Measurements from ENCODE around the gene UCHL1. TPM values are rescaled to one million over a fixed set of nuclear protein-coding genes. Genes with fewer than 3 reads are reported as not detected.
"Not testable (repeated sequence)": the region's sequence is repeated elsewhere in the genome, so short reads cannot be mapped to it uniquely, and the experiment has no call there.

Gene UCHL1
- total RNA-seq, 1 donor from 2014 or later: 1.0 TPM

DNA sequence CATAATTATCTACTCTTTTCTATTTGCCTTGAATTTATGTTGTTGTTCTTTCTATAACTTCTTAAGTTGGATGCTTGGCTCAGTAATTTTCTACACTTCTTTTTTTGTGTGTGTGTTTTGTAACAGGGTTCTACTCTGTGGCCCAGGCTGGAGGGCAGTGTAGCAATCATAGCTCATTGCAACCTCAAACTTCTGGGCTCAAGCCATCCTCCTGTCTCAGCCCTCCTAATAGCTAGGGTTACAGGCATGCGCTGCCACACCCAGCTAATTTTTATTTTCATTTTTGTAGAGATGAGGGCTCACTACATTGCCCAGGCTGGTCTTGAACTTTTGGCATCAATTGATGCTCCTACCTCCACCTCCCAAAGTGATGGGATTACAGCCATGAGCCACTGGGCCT is 20.7 kb upstream of the UCHL1 start:
- DNase-seq (ENCODE audit: low spot score) (no peak), ATAC-seq (no peak)

DNA sequence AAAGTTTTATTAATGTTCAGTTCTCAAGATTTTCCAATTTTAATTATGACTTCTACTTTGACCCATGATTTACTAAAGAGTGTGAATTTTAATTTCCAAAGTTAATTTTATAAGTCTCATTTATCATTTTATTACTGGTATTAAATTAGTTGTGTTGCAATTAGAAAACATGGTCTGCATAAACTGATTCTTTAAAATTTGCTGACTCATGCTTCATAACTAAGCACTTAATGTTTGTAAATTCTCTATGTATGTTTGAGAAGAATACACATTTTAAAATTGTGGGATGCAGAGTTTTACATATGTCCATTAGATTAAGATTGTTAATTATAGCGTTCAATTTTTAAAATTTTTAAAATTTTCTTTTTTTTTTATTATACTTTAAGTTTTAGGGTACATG is 20.2 kb upstream of the UCHL1 start:
- ATAC-seq (no peak), DNase-seq (ENCODE audit: low spot score) (no peak)

DNA sequence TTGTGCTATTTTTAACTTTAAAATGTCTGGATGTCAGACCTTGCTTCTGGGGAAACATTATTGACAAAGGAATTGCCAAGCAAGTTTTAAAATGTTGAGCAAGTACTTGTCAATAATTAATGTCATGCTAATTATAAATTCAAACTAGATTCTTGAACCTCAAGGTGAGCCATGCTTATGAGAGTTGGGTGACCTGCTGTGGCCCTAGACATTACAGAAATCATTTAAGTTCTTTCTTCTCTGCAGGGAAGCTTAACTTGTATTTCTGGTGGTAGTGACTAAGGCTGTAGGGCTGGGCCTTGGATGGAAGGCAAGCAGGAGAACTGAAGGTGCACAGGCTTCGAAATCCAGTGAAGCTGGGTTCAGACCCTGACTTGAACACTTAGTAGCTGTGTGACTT is 14.8 kb upstream of the UCHL1 start:
- ATAC-seq (no peak), DNase-seq (ENCODE audit: low spot score) (no peak)

DNA sequence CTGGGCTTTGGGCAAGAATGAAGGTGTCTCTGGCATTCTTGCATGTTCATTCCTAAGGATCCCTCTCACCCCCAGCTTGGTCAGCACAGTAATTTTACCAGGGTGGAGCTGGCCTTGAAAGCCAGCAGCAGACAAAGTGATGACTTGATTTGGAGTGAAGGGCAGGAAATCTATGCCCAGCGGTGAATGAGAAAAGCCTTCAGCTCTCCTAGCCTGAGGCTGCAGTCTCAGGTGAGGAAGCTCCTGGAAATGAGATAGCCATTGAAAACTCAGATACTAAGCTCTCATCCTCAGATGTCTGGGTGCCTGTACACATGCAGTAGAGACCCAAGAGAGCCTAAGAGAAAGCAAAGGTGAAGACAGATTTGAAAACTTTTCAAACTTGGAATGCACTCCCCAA is 10.7 kb upstream of the UCHL1 start:
- ATAC-seq: no peak
- no peak for DNase-seq (ENCODE audit: low spot score)

GRCh38 chr4:41256131-41256739 is 493 bp upstream of the UCHL1 start:
- ATAC-seq: no peak

DNA sequence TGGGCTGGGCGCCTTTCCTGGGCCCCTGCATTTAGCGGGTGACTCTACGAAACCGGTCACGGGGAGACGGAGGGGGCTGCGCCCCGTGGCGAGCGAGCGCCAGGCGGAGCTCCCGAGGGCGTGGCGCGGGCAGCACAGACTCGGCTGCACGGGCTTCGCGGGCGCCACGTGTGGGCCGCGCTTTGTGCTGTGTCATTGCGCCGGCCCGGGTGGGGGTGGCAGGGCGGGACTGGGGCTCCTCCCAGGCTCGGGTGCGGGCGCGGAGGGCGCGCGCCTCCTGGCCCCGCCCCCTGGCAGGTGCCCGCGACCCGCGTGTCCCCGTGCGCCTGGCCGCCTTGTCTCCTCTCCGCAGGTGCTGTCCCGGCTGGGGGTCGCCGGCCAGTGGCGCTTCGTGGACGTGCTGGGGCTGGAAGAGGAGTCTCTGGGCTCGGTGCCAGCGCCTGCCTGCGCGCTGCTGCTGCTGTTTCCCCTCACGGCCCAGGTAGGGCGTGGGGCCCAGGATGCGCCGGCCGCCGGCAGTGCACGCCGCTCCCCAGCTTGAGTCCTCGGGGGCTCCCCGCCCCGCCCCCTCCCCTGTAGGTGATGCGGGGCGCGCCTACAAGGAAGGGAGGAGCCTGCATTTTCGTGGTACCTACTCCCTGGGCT is 651 bp downstream of the UCHL1 start:
- DNase-seq (ENCODE audit: low spot score): no peak
- peak; percentile 77 for ATAC-seq

More at GRCh38 chr4:41256131-41256739, 493 bp upstream of the UCHL1 start:
- DNase-seq (ENCODE audit: low spot score): no peak

- ATAC-seq (no peak), DNase-seq (ENCODE audit: low spot score) (no peak)
Measured at GRCh38 chr4:41257906-41258305, 1.2 kb downstream of the UCHL1 start.

DNA sequence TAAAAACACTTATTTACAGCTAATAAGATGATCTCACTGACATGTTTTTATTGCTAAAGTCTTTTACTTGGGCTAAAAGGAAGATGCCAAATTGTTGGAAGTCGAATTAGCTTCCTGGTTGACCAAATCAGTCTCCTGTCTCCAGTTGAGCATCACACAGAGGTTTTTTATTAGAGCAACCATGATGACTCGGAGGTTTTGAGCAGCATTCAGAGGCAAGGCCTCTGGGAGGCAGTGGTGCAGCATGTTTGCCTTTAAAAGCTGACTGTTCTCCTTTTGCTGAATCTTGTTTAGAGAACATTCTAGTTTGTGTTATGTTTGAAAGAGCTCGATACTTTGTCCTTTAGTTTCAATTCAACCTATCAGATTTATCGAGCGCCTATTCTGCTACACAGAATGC is 2.1 kb downstream of the UCHL1 start:
- ATAC-seq (peak; percentile 74), DNase-seq (ENCODE audit: low spot score) (no peak)

DNA sequence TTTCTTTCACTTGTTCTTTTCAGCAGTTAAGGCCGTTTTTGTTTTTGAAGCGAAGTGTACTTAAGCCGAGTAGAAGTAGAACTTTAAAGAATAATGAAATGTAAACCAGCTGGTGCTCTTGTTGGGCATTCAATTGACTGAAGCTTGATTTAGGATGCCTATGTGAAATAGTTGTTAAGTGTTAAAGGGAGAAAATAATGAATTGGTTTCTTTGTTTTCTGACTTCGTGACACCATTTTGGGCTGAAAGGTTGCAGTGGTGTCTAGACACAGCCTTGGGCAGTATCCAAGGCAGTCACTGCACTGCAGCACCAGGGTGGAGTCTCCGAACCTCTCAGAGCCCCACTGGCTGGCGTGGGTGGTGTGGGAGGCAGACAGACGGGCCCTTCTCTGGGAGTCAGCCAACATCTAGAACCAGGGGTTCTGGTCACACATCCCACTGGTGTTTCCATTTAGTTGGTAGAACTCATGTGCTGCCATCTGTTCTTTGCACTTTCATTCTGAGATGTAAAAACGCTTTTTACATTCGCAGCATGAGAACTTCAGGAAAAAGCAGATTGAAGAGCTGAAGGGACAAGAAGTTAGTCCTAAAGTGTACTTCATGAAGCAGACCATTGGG is 3.5 kb downstream of the UCHL1 start:
- DNase-seq (ENCODE audit: low spot score): no peak
- no peak for ATAC-seq

DNA sequence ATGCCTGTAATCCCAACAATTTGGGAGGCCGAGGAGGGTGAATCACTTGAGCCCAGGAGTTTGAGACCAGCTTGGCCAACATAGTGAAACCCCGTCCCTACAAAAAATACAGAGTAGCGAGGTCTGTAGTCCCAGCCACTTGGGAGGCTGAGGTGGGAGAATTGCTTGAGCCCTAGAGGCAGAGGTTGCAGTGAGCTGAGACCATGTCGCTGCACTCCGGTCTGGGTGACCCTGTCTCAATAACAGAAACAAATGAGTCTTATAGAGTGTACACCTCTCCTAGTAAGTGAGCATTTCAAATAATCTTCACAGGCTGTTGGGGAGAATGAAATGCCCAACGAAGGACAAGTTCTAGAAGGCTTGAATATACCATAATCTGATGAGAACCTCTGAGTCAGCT is 5.5 kb downstream of the UCHL1 start:
- no peak for ATAC-seq
- DNase-seq (ENCODE audit: low spot score): no peak

- ATAC-seq: no peak
- no peak for DNase-seq (ENCODE audit: low spot score)
Measured at GRCh38 chr4:41264212-41264611, 7.5 kb downstream of the UCHL1 start.

- no peak for ATAC-seq
- no peak for DNase-seq (ENCODE audit: low spot score)
Measured at GRCh38 chr4:41267997-41268396, 11.3 kb downstream of the UCHL1 start.

DNA sequence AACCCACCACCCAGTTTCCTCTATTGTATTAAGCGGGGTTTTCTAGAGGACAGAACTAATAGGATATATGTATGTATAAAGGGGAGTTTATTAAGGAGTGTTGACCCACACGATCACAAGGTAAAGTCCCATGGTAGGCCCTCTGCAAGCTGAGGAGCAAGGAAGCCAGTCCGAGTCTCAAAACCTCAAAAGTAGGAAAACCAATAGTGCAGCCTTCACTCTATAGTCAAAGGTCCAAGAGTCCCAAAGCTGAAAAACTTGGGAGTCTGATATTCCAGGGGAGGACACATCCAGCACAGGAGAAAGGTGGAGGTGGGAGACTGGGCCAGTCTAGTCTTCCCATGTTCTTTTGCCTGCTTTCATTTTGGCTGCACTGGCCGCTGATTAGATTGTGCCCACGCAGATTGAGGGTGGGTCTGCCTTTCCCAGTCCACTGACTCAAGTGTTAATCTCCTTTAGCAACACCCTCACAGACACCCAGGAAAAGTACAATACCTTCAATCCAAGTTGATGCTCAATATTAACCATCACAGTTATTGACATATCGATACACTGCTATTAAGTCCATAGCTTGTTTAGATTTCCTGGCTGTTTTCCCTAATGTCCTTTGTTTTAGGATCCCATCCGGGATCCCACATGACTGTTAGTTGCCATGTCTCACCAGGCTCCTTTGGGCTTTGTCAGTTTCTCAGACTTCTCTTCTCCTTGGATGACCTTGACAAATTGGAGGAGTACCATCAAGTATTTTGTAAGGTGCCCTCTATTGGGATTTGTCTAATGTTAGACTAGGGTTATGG is 12.2 kb downstream of the UCHL1 start:
- no peak for DNase-seq (ENCODE audit: low spot score)

GRCh38 chr4:41269682-41270081 is 13.0 kb downstream of the UCHL1 start:
- ATAC-seq: no peak

More for the DNA sequence above, 12.2 kb downstream of the UCHL1 start:
- no peak for ATAC-seq

GRCh38 chr4:41275931-41276330 is 19.2 kb downstream of the UCHL1 start:
- not testable (repeated sequence) for ATAC-seq; DNase-seq (ENCODE audit: low spot score)

More at GRCh38 chr4:41269682-41270081, 13.0 kb downstream of the UCHL1 start:
- no peak for DNase-seq (ENCODE audit: low spot score)

GRCh38 chr4:41280010-41280409 is 23.3 kb downstream of the UCHL1 start:
- DNase-seq (ENCODE audit: low spot score) (no peak), ATAC-seq (no peak)

- peak; percentile 100 for ATAC-seq
- no peak for DNase-seq (ENCODE audit: low spot score)
Measured at GRCh38 chr4:41281038-41281634, 24.4 kb downstream of the UCHL1 start.

DNA sequence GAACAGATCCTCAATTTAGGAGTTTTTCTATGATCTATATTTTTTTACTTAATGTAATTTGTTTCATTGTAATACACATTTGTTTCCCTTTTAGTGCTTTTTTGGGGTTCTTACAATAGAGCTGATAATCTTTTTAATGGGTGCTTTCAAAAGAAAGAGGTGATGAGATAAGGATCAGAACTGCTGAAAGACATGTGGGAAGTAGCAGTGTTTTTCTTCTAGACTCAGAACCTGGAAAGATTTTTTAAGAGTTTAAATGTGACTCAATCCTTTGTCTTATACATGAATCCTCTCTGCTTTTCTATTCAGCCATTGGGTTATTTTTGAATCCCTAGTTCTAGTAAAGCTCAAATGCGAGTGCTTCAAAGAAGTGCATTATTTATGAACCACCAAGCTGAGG is 25.6 kb downstream of the UCHL1 start:
- no peak for ATAC-seq
- no peak for DNase-seq (ENCODE audit: low spot score)

DNA sequence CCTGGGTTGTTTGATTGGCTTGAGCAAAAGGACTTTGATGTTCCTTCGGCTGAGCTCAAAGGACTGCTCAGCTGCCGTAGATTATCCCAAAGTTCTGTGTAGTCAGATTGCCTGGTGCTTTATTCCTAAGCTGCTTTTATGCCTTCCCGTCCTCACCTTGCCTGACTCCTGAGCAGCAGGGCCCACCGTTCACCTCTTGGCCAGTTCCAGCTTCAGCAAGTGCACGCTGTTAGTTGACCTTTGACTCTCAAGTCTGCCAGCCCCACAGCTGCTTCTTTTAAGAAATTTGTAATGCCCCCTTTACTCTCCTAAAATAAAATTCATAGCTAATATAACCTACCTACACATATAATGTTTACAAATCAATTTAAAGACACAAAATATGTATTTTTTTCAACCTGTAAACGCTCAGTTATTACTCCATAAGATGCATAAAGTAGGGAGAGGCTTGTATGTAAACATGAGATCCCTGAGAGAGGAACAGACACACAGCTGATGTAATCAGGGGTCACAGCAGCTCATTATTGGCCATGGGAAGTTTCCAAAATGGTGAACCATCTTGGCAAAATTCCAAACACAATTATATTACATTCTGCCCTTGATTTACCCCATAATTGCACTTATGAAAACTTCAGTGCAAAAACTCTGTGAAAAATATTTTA is 28.6 kb downstream of the UCHL1 start:
- no peak for ATAC-seq

DNA sequence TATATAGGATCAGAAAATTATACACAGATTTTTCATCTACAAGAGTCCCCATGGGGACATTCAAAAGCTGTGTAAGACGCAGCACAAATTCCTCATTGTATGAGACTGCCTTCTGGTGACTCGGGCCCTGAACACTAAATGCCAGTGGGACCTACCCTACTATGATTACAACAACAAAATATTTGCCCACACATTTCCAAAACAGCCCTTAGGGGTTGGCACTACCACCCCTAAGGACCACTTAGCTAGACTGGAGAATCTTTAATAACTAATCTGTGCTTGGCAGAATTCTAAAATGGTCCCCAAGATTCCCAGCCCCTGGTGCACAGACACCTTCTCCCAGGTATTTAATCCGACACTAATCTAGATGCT is 29.1 kb downstream of the UCHL1 start:
- DNase-seq (ENCODE audit: low spot score): no peak
- ATAC-seq: no peak

More for the DNA sequence above, 28.6 kb downstream of the UCHL1 start:
- DNase-seq (ENCODE audit: low spot score): no peak

DNA sequence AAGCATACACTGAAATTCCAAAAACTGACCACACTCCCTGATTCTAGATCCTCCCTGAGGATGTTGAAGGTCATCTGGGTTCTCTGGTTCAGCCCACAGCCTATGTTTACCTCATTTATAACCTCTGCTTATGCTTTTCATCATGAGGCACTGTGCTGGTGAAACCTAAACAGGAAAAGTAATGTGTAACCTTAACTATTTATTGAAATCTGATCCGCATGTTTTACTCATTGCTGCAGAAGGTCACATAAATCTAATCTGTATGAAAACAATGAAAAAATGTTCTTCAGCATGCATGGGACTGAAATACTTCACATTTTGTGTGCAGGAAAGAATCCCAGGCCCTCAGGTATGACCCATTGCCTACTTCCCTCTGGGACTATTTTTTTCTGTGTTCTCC is 30.3 kb downstream of the UCHL1 start:
- DNase-seq (ENCODE audit: low spot score) (no peak), ATAC-seq (no peak)

Measured in left lobe of liver (tissue), 2 donors.